NCI-H82 treated with DMSO at 0.1 percent for 48 hours (cell line): ENCODE data around the gene CSNK2A2.

Experiments
- DNase-seq: peaks from one replicate; lab custom pipeline; 2025; ENCODE audit not compliant: unreplicated experiment; lab: John Stamatoyannopoulos, UW

The CSNK2A2 gene

GRCh38 chr16:58198022-58198683 lies at the start of gene CSNK2A2:
Gene CSNK2A2 (minus strand): TSS chr16:58198106. CDS start chr16:58197736, 370 bp downstream.
- DNase-seq: peak; percentile 3

- DNase-seq: no peak
Observed at GRCh38 chr16:58243528-58244004, 45.7 kb upstream of the CSNK2A2 start.

GRCh38 chr16:58236831-58237230 lies 38.9 kb upstream of the CSNK2A2 start:
- no peak for DNase-seq

- peak; percentile 72 for DNase-seq
Observed at GRCh38 chr16:58236231-58236690, 38.4 kb upstream of the CSNK2A2 start.

- DNase-seq: no peak
Observed at GRCh38 chr16:58235663-58236062, 37.8 kb upstream of the CSNK2A2 start.

- DNase-seq: no peak
Observed at GRCh38 chr16:58234831-58235595, 37.1 kb upstream of the CSNK2A2 start.

- DNase-seq: no peak
Observed at GRCh38 chr16:58230259-58230658, 32.4 kb upstream of the CSNK2A2 start.

GRCh38 chr16:58226790-58227189 lies 28.9 kb upstream of the CSNK2A2 start:
- DNase-seq: no peak

- no peak for DNase-seq
Observed at GRCh38 chr16:58225965-58226602, 28.2 kb upstream of the CSNK2A2 start.

GRCh38 chr16:58222532-58223316 lies 24.8 kb upstream of the CSNK2A2 start:
- DNase-seq: no peak

GRCh38 chr16:58219432-58219831 lies 21.5 kb upstream of the CSNK2A2 start:
- DNase-seq: no peak

- no peak for DNase-seq
Observed at GRCh38 chr16:58218786-58219185, 20.9 kb upstream of the CSNK2A2 start.

- no peak for DNase-seq
Observed at GRCh38 chr16:58217311-58217925, 19.5 kb upstream of the CSNK2A2 start.

GRCh38 chr16:58212824-58213655 lies 15.1 kb upstream of the CSNK2A2 start:
- DNase-seq: no peak

GRCh38 chr16:58211846-58212245 lies 13.9 kb upstream of the CSNK2A2 start:
- DNase-seq: no peak

- no peak for DNase-seq
Observed at GRCh38 chr16:58211245-58211644, 13.3 kb upstream of the CSNK2A2 start.

- no peak for DNase-seq
Observed at GRCh38 chr16:58205276-58206036, 7.5 kb upstream of the CSNK2A2 start.

- no peak for DNase-seq
Observed at GRCh38 chr16:58201163-58201562, 3.3 kb upstream of the CSNK2A2 start.
